ENCODE measurements around the gene KCNQ1.

Gene KCNQ1

DNA sequence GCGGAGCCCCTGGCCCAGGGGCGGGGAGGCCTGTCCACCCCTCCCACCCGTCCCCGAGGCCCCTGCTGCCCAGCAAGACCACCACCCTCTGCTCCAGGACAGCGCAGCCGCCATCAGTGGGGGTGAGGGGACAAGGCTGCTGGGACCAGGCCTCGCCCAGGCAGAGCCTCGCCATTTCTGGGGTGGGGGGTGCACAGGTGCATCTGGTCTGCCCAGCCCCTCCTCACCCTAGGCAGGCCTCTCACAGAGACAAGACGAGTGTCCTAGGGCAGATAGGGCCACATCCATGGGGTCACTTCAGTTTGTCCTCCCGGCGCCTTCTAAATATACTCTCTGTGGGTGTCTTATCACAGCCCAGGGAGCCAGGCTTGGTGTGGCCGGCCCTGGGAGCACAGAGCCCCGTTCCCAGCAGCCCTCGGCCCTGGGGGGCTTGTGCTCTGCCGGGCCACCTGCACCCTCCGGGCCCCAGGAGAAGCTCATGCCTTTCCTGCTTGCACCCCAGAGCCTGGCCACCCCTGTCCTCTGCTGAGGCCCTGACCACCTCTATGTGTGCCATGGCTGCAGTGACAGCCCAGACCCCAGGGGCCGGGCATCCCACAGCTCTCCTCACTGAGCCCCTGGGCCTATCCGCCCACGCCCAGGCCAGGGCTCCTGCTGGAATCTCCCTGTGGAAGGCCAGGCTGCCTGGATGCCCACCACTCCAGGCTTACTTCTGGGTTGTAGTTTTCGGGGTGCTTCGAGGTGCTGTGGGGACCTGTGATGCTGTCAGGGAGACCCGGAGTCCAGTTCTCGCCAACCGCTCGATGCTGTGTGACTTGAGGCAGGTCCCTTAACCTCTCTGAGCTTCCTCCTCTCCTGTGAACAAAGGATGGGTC lies 70.8 kb downstream of the KCNQ1 start:
- no peak for DNase-seq (ENCODE audit: low read depth)
- no peak for TF ChIP-seq CTCF (IDR thresholded peaks at IDR 0.05; ENCODE audit: insufficient read depth, low read depth, low read length, missing control alignments)

DNA sequence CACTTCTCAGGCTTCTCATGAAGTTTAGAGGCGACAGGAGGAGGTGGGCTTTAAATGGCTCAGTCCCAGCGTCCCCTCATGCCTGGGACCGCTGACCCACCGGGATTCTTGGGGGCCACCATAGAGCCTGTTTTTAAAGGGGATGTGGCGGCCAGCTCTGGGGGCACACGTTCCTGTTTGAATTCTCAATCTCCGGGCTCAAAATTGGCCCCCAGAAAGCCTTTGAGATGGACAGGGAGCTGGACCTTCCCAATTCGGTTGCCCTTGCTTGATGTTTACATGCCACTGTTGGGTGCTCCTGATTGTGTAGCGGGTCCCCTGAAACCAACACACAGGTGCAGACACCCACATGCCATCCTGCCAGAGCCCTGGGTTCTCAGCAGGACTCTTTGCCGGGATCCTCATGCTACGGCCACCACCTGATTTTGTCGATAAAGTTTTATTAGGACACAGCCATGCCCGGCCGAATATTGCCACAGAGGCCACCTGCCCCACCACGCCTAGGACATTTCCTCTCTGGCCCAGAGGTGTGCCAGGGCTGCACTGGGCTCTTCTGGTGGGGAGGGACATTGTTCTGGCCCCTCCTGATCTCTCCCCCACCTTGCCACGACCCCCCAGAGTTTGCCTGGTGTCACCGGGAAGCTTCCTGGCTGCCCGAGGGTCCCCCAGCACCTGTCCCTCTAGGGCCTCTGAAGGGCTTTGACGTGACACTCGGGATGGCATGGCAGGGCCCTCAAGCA lies 71.6 kb downstream of the KCNQ1 start:
- no peak overlapping the region for H3K4me3 ChIP-seq (ENCODE audit: low read length)
- no peak for TF ChIP-seq CTCF (IDR thresholded peaks at IDR 0.05; ENCODE audit: insufficient read depth, low read depth, low read length, missing control alignments)
- no peak for DNase-seq (ENCODE audit: low read depth)

More for the DNA sequence above, 70.8 kb downstream of the KCNQ1 start:
- H3K4me3 ChIP-seq (ENCODE audit: low read length), result no peak overlapping the region

- no peak for TF ChIP-seq CTCF (IDR thresholded peaks at IDR 0.05; ENCODE audit: insufficient read depth, low read depth, low read length, missing control alignments)
- DNase-seq (ENCODE audit: low read depth), result no peak
- no peak overlapping the region for H3K4me3 ChIP-seq (ENCODE audit: low read length)
Measured at GRCh38 chr11:2517016-2517385, 72.2 kb downstream of the KCNQ1 start.

- no peak for DNase-seq (ENCODE audit: low read depth)
- no peak overlapping the region for H3K4me3 ChIP-seq (ENCODE audit: low read length)
- no peak for TF ChIP-seq CTCF (IDR thresholded peaks at IDR 0.05; ENCODE audit: insufficient read depth, low read depth, low read length, missing control alignments)
Measured at GRCh38 chr11:2517386-2518064, 72.7 kb downstream of the KCNQ1 start.

GRCh38 chr11:2518111-2518982 lies 73.5 kb downstream of the KCNQ1 start:
- no peak for TF ChIP-seq CTCF (IDR thresholded peaks at IDR 0.05; ENCODE audit: insufficient read depth, low read depth, low read length, missing control alignments)
- no peak overlapping the region for H3K4me3 ChIP-seq (ENCODE audit: low read length)
- no peak for DNase-seq (ENCODE audit: low read depth)

DNA sequence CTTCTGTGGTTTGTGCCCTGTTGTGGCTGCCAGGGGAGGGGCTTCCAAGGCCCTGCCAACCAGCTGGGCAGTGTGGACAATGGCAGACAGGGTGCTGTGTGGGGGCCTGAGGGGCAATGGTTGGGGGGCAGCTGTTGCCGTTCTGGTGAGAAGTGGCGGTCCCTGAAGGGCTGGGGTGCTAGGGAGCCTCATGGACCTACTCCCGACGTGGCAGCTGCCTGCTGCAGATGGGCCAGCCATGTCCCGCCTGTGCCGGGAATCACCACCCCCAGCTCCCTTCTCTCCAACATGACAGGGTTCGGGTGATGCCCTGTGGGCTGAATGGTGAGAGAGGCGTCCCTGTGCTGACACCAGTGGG lies 74.2 kb downstream of the KCNQ1 start:
- DNase-seq (ENCODE audit: low read depth), result no peak
- no peak overlapping the region for H3K4me3 ChIP-seq (ENCODE audit: low read length)
- no peak for TF ChIP-seq CTCF (IDR thresholded peaks at IDR 0.05; ENCODE audit: insufficient read depth, low read depth, low read length, missing control alignments)

All from epithelial cell of esophagus (primary cell).